HK-2 (cell line): ENCODE results near the gene CCDC6.
"Not testable (repeated sequence)": the region's sequence is repeated elsewhere in the genome, so short reads cannot be mapped to it uniquely, and the experiment has no call there.

Experiments
- DNase-seq: peaks from one replicate; pipeline ENCODE4 v3.0.0-alpha.2; 2018; ENCODE audit not compliant: unreplicated experiment

The CCDC6 gene

GRCh38 chr10:59880971-59881510 lies 25.3 kb downstream of the CCDC6 start:
- DNase-seq, result no peak

DNA sequence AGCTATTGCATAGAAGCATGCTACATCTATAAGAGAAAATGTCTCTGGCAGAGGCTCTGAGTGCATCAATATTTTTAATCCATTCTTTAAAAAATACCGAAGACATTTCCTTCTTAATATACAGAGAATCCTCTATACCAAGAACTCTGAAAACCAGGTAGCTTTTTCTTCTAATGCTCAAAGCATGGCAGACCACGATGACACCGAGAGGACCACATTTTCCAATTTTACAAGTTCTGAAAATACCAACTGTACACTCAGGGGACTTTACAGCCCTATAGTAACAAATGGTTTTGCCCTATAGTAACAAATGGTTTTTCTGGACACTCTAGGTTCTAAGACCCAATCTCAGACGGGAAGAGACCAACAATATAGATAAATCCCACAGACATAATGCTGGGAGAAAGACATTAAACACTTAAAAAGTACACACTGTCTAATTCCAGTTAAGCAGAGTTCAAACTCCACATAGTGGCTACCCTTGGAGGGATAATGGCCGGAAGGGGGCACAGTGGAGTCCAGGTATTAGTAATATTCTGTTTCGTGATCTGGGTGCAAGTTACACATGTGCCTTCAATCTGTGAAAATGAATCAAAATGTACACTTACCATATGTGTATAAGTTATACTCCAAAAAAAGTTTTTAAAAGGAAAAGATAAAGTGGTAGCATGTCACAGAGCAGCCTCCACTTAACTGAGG lies 26.2 kb downstream of the CCDC6 start:
- no peak for DNase-seq

DNA sequence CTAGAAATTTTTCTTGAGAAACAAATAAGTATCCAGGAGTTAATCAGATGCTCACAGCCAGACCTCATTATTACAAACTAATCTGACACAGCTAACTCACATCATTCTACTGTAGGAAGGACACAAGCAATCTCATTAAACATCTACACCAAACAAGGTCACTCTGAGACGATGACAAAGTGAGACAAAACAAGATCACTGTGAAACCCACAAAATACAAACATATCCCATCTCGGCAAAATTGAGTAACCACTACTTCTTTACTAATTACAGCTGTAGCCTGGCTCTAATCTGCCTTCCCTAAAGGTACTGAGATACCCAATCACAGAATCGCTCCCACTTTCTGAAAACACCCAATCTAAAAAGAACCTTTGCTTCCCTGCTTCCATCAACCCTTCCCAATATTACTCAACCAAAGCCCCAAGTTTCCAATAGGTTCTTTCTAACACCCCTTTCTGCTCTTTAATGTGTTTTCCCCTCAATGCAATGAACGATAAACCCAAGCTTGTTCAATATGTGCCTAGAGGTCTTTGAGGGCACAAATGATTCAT lies 26.9 kb downstream of the CCDC6 start:
- no peak for DNase-seq

DNA sequence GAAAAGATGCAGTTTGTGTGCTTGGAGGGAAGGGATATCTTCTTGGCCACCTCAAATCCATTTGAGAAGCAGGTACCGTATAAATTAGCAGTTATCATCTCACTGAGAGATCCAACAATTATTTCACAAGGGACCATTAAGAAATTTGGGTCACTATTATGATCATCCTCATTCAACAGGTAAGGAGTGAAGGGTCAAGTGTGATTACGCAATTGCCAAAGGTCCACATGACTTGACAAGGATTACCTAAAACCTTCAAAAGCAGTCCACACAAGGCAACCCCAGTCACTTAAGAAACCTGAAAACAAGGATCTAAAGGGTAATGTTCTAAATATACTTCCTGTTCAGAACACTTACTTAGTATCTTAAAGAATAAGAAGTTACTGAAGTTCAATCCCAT lies 27.4 kb downstream of the CCDC6 start:
- no peak for DNase-seq

- DNase-seq, result no peak
Observed at GRCh38 chr10:59878289-59878688, 28.1 kb downstream of the CCDC6 start.

DNA sequence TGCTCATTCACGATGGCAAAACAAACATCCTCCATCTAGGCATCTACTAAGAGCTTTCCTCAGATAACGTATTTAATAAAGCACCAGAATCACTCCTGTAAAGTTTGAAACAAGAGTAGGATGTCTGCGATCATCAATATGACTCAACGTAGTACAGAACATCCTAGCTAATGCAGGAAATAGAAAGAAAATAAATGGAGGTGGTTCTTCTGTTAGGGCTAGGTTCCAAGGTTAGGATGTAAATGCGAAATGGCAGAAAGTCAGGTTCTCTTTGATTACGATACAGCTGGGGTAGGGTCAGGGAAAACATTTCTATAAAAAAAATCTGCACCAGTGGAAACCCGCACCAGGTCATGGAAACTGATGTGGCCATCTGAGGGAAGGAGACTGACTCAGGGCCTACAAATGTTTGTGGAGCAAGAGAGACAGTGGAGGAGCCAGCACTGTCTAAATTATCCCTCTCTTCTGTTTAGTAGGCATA lies 29.1 kb downstream of the CCDC6 start:
- no peak for DNase-seq

DNA sequence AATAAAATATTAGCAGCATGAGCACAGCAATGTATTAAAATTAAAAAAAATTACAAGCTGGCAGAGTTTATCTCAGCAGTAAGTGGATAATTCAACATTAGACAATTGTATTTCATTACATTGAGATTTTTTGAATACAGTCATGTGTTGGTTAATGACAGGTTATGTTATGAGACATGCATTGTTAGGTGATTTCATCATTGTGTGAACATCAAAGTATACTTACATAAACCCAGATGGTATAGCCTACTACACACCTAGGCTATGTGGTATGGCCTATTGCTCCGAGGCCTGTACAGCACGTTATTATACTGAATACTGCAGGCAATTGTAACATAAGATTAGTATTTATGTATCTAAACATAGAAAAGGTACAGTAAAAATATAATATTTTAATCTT lies 29.7 kb downstream of the CCDC6 start:
- no peak for DNase-seq

- DNase-seq, result not testable (repeated sequence)
Observed at GRCh38 chr10:59876208-59876607, 30.1 kb downstream of the CCDC6 start.

DNA sequence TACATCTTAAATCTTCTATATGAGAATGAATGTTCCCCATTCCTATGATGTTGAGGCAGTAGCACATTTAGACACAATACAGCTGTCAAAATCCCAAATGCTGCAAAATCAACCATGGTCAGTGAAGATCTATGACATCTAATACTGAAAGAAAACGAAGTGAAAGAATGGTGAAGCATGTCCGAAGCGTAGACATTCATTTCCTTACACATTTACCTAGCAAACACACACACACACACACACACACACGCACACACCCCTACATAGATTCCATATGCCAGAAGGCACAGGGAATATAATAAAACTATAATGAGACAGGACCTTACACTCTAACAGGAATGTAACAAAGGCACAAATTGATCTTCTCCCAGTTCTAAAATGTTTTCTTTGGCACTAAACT lies 32.5 kb downstream of the CCDC6 start:
- no peak for DNase-seq

- DNase-seq, result peak; percentile 10
Observed at GRCh38 chr10:59872892-59873463, 33.4 kb downstream of the CCDC6 start.

- no peak for DNase-seq
Observed at GRCh38 chr10:59870152-59870551, 36.2 kb downstream of the CCDC6 start.

DNA sequence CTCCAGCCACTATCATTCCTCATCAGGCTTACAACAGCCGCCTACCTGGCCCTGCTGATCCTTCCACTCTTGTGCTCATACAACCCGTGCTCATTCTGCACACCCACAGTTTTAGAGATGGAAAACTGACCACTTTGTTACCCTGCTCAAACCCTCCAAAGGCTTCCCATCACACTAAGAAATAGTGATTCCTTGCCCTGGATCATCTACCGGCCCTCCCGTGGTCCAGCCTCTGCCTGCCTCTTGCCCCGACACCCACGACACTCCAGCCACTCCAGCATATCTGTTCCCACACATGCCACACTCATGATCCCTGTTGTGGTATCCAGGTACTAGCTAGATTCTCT lies 36.8 kb downstream of the CCDC6 start:
- no peak for DNase-seq

- DNase-seq, result no peak
Observed at GRCh38 chr10:59868696-59869593, 37.4 kb downstream of the CCDC6 start.

DNA sequence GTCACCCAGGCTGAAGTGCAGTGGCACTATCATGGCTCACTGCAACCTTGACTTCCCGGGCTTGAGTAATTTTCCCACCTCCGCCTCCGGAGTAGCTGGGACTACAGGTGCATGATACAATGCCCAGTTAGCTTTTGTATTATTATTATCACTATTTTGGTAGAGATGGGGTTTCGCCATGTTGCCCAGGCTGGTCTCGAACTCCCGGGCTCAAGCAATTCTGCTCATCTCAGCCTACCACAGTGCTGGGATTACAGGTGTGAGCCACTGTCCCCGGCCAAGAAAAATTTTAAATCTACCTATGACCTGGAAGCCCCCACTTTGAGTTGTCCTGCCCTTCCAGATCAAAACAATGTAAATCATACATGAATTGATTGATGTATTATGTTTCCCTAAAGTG lies 38.8 kb downstream of the CCDC6 start:
- no peak for DNase-seq

GRCh38 chr10:59865101-59865500 lies 41.3 kb downstream of the CCDC6 start:
- no peak for DNase-seq

- DNase-seq, result no peak
Observed at GRCh38 chr10:59864141-59864962, 42.0 kb downstream of the CCDC6 start.

DNA sequence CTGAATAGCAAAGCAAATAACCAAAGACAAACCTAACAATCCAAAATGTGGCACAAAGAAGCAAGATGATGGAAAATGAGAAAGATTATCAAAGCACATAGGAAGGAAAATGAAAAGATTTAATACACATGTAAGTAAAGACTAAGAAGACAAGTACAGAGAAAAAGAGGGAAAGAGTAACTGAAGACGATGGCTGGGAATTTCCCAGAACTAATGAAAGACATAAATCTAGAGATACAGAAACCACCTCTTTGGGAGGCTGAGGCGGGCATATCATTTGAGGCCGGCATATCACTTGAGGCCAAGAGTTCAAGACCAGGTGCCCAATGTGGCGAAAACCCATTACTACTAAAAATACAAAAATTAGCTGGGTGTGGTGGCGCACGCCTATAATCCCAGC lies 46.8 kb downstream of the CCDC6 start:
- no peak for DNase-seq

- DNase-seq, result no peak
Observed at GRCh38 chr10:59857921-59858320, 48.4 kb downstream of the CCDC6 start.

DNA sequence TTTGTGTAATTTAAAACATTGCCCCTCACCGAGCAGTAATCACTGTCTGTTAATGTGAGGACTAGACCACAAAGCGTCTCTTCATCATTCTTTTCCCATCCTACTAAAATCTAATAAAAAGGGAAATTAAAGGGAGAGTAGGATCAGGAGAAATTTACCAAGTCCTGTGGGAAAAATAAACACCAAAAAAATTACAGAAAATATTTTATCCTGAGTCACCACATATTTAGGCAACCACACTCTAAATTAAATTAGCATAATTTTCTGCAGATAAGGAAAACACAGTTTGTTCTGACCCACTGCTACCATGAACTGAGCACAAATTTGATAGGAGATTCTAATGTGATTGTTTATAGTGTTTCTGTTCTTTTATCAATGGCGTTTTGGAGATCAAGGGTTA lies 49.3 kb downstream of the CCDC6 start:
- no peak for DNase-seq

- DNase-seq, result no peak
Observed at GRCh38 chr10:59856104-59856503, 50.3 kb downstream of the CCDC6 start.

- DNase-seq, result no peak
Observed at GRCh38 chr10:59854571-59854970, 51.8 kb downstream of the CCDC6 start.
